GM19099 (cell line): ENCODE results near the gene KCNK5.

Experiments
- POLR2A ChIP-seq: IDR thresholded peaks from 3 replicates; pipeline ENCODE4 v1.6.1; 2011; ENCODE audit warnings: low read depth; ENCODE audit not compliant: insufficient read length; ENCODE audit errors: extremely low read depth

The KCNK5 gene

DNA sequence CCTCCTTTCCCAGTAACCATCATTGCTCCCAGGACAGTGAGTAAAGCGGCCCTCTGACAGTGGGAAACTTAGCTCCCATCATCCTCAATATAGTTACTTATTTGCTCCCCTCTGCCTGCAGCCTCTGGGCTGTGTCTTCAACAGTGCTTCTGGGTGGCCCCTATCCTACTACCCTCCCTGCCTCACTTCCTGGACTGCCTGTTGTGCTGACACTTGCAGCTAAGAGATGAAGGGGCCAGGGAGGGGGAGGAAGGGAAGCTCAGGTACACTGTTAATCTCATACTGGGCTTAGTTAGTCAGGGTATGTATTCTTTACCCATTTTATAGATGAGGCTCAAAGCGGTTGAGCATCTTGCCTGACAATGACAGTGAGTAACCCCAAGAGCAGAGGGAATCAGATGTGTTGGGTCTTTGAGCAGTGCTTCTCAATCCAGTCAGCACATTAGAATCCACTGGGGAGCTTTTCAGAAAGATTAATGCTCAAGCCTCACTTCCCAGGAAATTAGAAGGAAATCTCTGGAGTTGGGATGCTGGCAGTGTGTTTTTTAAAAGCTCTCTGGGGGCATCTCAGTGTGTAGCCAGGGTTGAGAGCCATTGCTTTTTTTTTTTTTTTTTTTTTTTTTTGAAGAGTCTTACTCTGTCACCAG lies 27.1 kb upstream of the KCNK5 start:
- no peak for TF ChIP-seq POLR2A

DNA sequence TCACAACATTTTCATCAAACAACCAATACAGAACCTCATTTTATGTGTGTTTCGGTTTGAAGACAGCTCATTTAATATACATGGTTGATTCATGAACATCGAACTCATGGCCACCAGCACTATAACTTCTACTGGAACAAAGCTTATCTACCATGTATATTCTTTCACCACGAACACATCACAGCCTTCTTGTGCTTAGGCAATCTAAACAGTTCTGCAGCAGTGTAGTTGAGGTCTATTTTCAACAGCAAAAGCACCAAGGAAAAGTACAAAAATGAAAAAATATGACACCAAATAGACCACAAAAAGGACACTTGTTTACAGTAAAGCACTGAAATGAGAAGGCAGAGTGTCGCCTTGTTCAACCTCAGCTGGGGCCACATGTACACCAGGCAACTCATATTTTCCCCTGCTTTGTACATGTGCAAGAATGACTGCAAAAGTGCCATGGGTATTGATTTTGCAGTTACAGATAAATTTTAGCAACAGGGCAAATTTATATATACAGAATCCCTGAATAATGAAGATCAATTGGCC lies 25.8 kb upstream of the KCNK5 start:
- TF ChIP-seq POLR2A, result no peak

DNA sequence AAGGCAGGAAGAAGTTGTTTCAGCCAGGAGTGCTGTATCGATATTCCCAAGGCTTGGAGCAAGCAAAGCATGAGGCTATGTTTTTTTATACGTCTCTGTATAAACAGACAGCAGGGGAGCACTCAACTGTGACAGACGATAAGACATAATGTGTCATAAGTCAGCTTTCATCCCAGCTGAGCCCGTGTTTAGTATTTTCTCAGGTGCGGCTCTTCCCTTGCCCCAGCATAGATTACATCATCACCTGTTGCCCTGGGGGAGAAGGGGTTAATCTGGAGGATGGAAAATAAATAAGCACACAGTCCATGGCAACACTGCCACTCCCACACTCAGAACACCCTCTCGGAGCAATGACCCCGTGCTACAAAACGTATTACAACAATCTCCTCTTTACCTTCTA lies 22.1 kb upstream of the KCNK5 start:
- no peak for TF ChIP-seq POLR2A

DNA sequence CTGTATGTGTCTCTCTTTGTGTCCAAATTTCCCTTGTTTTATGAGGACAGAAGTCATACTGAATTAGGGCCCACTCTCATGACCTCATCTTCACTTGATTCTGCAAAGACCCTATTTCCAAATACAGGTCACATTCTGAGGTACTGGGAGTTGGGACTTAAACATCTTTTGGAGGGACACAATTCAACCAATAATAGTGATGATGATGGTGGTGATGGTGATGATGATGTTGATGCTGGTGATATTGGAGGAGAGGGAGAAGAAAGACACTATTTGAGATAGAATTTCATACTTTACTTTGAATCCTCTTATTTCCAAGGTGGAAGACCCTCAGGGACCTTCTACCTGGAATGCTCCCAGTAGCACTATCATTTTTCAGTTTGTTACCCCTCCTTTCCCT lies 21.2 kb upstream of the KCNK5 start:
- no peak for TF ChIP-seq POLR2A

DNA sequence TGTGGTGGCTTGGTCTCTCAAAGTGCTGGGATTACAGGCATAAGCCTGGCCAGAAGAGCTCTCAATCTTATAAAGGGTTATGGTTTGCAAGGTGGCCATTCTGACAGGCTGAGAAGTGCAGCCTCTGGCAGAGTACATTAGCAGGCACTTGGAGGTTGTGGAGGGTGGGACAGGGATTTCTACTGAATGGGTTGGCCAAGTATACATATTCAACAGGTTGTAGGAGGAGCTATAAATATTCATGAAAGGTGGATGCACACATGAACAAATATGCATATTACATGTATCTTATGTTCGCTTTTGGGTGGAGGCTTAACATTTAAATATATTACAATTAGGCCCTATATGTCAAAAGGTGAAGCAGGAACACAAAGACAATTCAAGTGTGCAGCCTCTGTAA lies 20.0 kb upstream of the KCNK5 start:
- TF ChIP-seq POLR2A, result no peak

DNA sequence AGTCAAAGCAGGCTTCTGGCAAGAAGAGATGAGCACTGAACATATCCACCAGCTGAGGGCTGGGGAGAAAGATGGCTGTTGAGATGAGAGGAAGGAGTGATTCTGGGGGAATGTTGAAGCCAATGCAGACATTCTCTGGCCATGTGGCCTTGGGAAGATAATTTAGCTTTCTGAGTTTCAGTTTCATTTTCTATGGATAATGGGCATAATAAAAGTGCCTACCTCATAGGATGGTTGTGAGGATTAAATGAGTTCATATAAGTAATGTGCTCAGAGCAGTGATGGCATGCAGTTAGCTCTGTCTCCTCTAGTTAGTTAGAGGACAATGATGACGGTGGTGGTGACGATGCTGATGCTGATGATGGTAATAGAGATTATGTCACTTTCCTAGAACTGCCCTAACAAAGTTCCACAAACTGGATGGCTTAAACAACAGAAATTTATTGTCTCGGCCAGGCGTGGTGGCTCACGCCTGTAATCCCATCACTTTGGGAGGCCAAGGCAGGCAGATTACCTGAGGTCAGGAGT lies 18.5 kb upstream of the KCNK5 start:
- no peak for TF ChIP-seq POLR2A

DNA sequence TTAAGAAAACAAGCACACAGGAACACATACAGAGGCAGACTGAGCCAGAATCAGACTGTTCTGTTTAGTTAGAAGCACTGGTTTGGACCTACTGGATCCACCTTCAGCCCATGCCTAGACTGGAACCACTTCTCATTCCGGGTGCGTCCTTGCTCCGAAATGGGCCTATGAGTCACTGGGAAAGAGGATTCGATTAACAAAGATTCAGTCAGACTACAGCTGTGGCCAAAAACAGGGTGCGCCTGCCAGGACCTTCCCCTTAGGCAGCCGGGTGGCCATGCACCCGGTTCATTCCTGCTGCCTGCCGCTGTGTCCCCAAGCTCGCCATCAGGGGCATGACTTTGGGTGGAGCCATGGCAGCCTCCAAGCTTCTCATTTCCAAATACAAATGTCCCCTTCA lies 14.5 kb upstream of the KCNK5 start:
- no peak for TF ChIP-seq POLR2A

DNA sequence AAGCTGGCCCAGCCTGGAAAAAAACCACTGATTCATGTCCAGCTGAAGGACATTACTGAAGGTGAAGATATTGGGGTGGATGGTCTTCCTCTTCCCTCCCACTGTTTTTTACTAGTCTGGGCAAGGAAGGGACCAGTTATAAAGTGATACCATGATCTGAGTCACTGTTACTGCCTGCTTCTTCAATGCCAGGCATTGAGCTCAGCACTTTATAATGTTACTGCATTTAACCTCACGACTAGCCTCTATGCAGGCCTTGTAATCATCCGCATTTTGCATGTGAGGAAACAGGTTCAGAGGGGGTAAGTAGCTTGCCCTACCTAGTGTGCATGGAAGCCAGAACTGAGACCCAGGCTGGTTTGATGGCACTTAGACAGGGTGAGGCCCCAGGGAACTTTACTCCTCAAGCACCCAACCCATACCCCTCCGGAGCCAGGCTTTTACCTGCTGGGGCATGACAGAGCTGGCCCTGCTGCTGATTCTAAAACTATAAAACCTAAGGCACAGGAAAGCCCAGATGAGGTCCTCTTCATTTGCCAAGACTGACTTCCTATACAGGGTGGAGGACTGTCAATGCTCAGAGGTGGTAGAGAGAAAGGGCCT lies 11.0 kb upstream of the KCNK5 start:
- no peak for TF ChIP-seq POLR2A

DNA sequence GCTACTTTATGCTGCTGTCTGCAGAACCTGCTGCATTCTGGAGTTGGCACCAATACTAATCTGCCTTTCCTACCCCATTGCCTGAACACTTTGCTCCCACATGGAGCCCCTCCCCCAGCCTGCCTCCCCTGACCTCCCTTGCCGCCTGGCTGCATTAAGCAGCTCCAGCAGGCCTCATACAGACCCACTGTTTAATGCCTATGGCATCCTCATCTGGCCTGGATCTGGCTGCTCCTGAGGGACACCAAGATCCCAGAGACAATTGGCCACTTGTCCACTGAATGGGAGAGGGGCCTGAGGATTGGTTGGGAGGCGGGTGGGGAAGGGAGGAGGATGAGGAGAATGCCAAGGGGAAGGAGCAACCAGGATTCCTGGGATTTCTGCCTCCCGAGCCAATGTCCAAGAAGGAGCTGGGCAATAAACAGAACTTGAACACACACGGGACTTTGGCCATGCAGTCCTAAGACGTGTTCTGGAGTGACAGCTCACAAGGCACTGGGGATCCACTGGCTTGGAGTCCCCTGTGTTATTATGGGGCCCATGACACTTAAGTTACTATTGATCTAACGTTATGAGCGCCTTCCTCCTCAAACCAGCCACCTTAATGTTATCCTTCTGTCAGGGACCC lies 10.4 kb upstream of the KCNK5 start:
- TF ChIP-seq POLR2A, result no peak

DNA sequence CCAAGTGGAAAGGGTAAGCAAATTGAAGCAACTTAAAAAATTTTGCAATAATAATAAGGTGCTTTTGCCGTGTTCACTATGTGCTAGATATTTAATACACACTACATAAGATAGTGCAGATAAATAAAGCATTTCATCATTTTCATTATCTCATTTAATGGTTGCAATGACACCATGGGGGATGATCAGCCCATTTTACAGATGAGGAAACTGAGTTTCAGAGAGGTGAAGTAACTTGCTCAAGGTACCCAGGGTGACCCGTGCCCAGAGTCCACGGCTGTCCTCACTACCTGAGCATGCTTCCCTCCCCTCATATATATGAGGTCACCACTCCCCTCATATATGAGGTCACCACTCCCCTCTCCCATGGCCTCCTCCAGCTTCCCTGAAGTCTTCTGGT lies 7.5 kb upstream of the KCNK5 start:
- TF ChIP-seq POLR2A, result no peak

DNA sequence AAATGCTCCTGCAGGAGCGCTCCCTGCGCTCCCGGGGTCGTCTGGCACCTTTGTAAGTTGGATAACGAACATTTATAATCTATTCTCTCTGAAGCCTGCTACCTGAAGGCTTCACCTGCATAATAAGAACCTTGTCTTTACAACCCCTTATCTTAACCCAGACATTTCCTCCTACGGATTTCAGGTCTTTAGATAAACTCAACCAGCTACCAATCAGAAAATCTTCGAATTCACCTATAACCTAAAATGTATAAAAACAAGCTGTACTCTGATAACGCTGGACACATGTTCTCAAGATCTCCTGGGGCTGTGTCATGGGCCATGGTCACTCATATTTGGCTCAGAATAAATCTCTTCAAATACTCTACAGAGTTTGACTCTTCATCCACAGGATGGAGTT lies 4.1 kb upstream of the KCNK5 start:
- TF ChIP-seq POLR2A, result no peak

DNA sequence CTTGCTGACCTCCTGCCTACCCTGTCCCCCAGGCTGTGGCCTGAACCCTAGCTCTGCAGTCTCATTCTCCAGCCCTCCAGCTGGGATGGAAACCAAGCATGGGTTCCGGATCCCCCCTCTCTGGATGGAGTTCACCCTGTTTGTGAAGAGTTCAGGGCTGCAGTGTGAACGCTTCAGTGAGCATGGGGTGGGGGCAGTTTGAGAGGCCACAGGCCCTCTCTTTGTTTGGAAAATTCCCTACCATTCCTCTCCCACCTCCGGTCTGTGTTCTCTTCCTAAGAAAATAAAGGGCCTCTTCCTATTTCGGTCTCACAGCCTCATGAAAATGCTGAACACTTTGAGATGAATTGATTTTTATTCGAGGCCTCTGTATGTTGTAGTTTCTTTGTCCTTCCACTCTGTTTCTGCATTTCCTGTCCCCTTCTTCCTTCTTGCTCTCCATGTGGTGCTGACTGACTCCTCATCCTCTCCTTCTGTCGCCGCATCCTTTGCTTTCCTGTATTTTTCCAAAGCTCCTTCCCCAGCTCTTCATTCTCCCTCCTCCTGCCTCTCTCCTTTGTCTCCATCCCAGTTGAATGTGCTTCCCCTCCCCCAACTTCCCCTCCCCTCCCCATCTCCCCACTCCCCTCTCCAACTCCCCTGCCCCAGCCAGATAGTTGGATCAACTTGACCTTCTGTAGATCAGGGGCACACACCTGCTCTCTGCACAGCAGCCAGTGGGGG lies 2.4 kb upstream of the KCNK5 start:
- no peak for TF ChIP-seq POLR2A

DNA sequence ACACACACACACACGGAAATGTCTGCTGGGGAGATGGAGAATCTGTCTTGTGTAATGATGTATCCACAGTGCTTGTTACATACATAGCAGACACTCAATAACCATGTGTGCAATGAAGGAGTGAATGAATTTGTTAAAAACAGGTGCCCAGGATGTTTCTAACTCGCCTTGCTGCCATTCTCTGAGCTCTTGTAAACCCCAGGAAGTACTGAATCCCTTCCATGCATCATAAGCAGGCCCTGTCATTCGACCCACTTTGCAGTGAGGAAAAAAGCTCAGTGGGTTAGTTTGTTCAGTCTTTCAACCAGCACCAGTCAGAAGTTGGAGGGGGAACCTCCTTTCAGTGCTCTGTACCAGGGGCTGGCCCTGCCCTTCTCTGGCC lies 1.4 kb upstream of the KCNK5 start:
- no peak for TF ChIP-seq POLR2A

DNA sequence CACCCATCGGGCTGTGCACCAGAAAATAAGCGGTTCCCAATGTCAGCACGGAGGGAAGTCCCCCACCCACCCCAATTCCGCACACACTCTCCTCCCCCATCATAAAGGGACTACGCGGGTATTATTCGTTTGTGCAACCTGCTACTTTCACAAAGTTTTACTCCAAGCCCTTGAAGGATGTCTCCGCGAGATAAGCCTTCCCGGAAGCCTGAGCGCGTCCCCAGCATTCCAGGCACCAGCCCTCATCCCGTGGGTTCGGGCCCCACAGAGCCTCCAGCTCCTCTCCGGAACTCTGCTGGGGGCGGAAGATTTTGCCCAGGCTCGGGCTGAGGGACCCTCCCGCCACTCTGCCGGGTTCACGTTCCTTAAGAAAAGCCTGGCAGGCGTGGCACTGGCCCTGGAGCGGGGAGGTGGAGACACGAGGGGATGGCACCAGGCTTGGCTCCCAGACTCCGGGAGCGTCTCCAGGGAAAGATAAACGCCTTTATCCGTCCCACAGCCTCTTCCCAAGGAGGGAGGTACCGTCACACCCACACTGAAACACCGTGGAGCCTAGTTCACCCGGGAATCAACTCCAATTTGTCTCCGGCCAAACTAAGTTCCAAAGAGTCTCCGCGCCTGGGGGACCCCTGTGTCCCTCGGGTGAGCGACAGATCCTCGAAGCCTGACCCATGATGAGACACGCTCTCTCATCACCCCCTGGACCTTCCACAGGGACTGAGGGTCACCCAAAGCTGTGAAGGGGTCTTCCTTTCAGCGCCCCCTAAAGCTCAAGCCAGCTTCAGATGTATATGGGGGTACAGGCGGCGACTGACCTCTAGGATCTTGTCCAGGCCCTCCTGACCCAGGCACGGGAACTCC lies 934 bp downstream of the KCNK5 start:
- no peak for TF ChIP-seq POLR2A
